Trophoblast cell (in vitro differentiated cells and primary cell): ENCODE measurements around the gene SOX30.
A peak's percentile ranks its signal among the peaks of the same experiment; 100 is the strongest.

Experiments
- DNase-seq, 2 donors: peaks; one replicate each; pipeline ENCODE4 v3.0.0-alpha.2; 2016
- H2AFZ ChIP-seq: 2 replicates; pipeline ENCODE4 v1.6.1; 2013; ENCODE audit warnings: low read length, moderate library complexity, mild to moderate bottlenecking; ENCODE audit not compliant: insufficient read depth, poor library complexity
- H2AK5ac ChIP-seq: 2 replicates; pipeline ENCODE4 v1.6.1; 2013; ENCODE audit warnings: mild to moderate bottlenecking, low read length
- H2BK120ac ChIP-seq: 2 replicates; pipeline ENCODE4 v1.6.1; 2013; ENCODE audit warnings: low read length, mild to moderate bottlenecking, moderate library complexity; ENCODE audit not compliant: insufficient read depth, poor library complexity
- H2BK12ac ChIP-seq: 2 replicates; pipeline ENCODE4 v1.6.1; 2013; ENCODE audit warnings: mild to moderate bottlenecking, low read length, moderate library complexity
- H2BK5ac ChIP-seq: 2 replicates; pipeline ENCODE4 v1.6.1; 2013; ENCODE audit warnings: low read length, low read depth, moderate library complexity, mild to moderate bottlenecking; ENCODE audit not compliant: poor library complexity
- H3K14ac ChIP-seq: 2 replicates; pipeline ENCODE4 v1.6.1; 2013; ENCODE audit warnings: mild to moderate bottlenecking, low read length
- H3K18ac ChIP-seq: 2 replicates; pipeline ENCODE4 v1.6.1; 2013; ENCODE audit warnings: mild to moderate bottlenecking, low read length
- H3K23ac ChIP-seq: 2 replicates; pipeline ENCODE4 v1.6.1; 2013; ENCODE audit warnings: low read length
- H3K27ac ChIP-seq: 2 replicates; pipeline ENCODE4 v1.5.1; 2013; ENCODE audit warnings: low read depth, mild to moderate bottlenecking, inconsistent platforms, low read length, moderate library complexity
- H3K27me3 ChIP-seq: 2 replicates; pipeline ENCODE4 v1.6.1; 2013; ENCODE audit warnings: inconsistent platforms, mild to moderate bottlenecking, low read length, moderate library complexity; ENCODE audit not compliant: insufficient read depth
- H3K36me3 ChIP-seq, 2 experiments: 1 replicate in 1 of 2; 2 replicates in 1 of 2; pipeline ENCODE4 v1.6.1; 2013; ENCODE audit warnings: low read length in 2 of 2, mild to moderate bottlenecking in 2 of 2, moderate library complexity in 1 of 2; ENCODE audit not compliant: insufficient read depth in 2 of 2, control insufficient read depth in 1 of 2
- H3K4ac ChIP-seq: 2 replicates; pipeline ENCODE4 v1.6.1; 2013; ENCODE audit warnings: low read depth, mild to moderate bottlenecking, low read length, moderate library complexity
- H3K4me1 ChIP-seq, 2 experiments: 1 replicate in 1 of 2; 2 replicates in 1 of 2; pipeline ENCODE4 v1.6.1; 2013; ENCODE audit warnings: low read length in 2 of 2, mild to moderate bottlenecking in 2 of 2, moderate library complexity in 1 of 2; ENCODE audit not compliant: insufficient read depth in 2 of 2, control insufficient read depth in 1 of 2
- H3K4me2 ChIP-seq: 2 replicates; pipeline ENCODE4 v1.6.1; 2013; ENCODE audit warnings: inconsistent platforms, mild to moderate bottlenecking, low read length, moderate library complexity
- H3K4me3 ChIP-seq: 2 replicates; pipeline ENCODE4 v1.5.1; 2013; ENCODE audit warnings: mild to moderate bottlenecking, low read depth, low read length, inconsistent platforms
- H3K79me1 ChIP-seq: one replicate; pipeline ENCODE4 v1.6.1; 2013; ENCODE audit warnings: low read length
- H3K79me2 ChIP-seq: 2 replicates; pipeline ENCODE4 v1.6.1; 2013; ENCODE audit warnings: low read length, mild to moderate bottlenecking; ENCODE audit not compliant: control insufficient read depth, insufficient read depth, poor library complexity
- H3K9ac ChIP-seq: 2 replicates; pipeline ENCODE4 v1.6.1; 2013; ENCODE audit warnings: mild to moderate bottlenecking, low read length
- H3K9me3 ChIP-seq: 2 replicates; pipeline ENCODE4 v1.6.1; 2013; ENCODE audit warnings: low read depth, mild to moderate bottlenecking, control low read depth, inconsistent platforms, low read length; ENCODE audit not compliant: insufficient read depth
- H4K12ac ChIP-seq: 2 replicates; pipeline ENCODE4 v1.6.1; 2013; ENCODE audit warnings: low read depth, mild to moderate bottlenecking, low read length, moderate library complexity
- H4K8ac ChIP-seq: 2 replicates; pipeline ENCODE4 v1.6.1; 2013; ENCODE audit warnings: low read depth, mild to moderate bottlenecking, low read length, moderate library complexity
- H4K91ac ChIP-seq: one replicate; pipeline ENCODE4 v1.6.1; 2013; ENCODE audit warnings: low read depth, mild to moderate bottlenecking, low read length, moderate library complexity
- WGBS: extraction: QIAGEN DNeasy Blood & Tissue Kit; methylation state at CpG from one replicate; pipeline ENCODE4 v1.1.7; 2013; ENCODE audit warnings: missing lambda C conversion rate; ENCODE audit not compliant: insufficient read length, insufficient coverage; ENCODE audit errors: extremely low coverage; 5-methylcytosine and 5-hydroxymethylcytosine counted together

Gene SOX30

GRCh38 chr5:157606046-157606445, 46.2 kb downstream of the SOX30 start:
- H3K14ac ChIP-seq, result peak overlapping the region; percentile 87
- peak overlapping the region; percentile 17 for H3K18ac ChIP-seq
- no peak overlapping the region for H4K12ac ChIP-seq
- H3K9ac ChIP-seq, result no peak overlapping the region
- H3K27ac ChIP-seq, result no peak overlapping the region
- peak overlapping the region; percentile 14 for H2BK5ac ChIP-seq
- H3K4ac ChIP-seq, result no peak overlapping the region
- no peak overlapping the region for H2AK5ac ChIP-seq
- H3K79me2 ChIP-seq, result peaks cover 4% of the 10 kb centered on the region
- no peak overlapping the region for H4K91ac ChIP-seq
- peak overlapping the region; percentile 35 for H2BK120ac ChIP-seq
- peaks cover 28% of the 10 kb centered on the region for H3K79me1 ChIP-seq
- no CpG with 5 or more reads among the region's 2 CpGs for WGBS
- peaks cover 13 to 19% of the 10 kb centered on the region in 2 experiments for H3K4me1 ChIP-seq
- no peaks in the 10 kb centered on the region for H3K36me3 ChIP-seq
- no peak overlapping the region for H3K23ac ChIP-seq
- H3K4me3 ChIP-seq, result no peak overlapping the region
- no peaks in the 10 kb centered on the region for H3K9me3 ChIP-seq
- no peaks in the 10 kb centered on the region for H3K27me3 ChIP-seq
- peak overlapping the region; percentile 63 for H2BK12ac ChIP-seq
- peak in 1 of 2 donors; percentile 23 for DNase-seq
- no peak overlapping the region for H4K8ac ChIP-seq
- no peak overlapping the region for H3K4me2 ChIP-seq
- peak overlapping the region; percentile 54 for H2AFZ ChIP-seq

GRCh38 chr5:157603333-157604190, 48.7 kb downstream of the SOX30 start:
- Histone ChIP-seq H3K4me1 (peaks cover 9 to 18% of the 10 kb centered on the region in 2 experiments), H2BK12ac (no peak overlapping the region), H4K91ac (peak overlapping the region; percentile 24), H2AK5ac (no peak overlapping the region), H3K9ac (no peak overlapping the region), H4K12ac (no peak overlapping the region), H3K79me1 (peaks cover 19% of the 10 kb centered on the region), H3K27me3 (no peaks in the 10 kb centered on the region), H3K23ac (no peak overlapping the region), H3K36me3 (no peaks in the 10 kb centered on the region), H2BK5ac (peak overlapping the region; percentile 56), H3K4me2 (no peak overlapping the region), H3K18ac (no peak overlapping the region), H2AFZ (no peak overlapping the region), H2BK120ac (no peak overlapping the region), H3K79me2 (peaks cover 4% of the 10 kb centered on the region), H3K9me3 (no peaks in the 10 kb centered on the region), H3K4ac (no peak overlapping the region), H4K8ac (no peak overlapping the region), H3K27ac (no peak overlapping the region), H3K4me3 (no peak overlapping the region), H3K14ac (no peak overlapping the region)
- whole genome bisulfite sequencing, result no CpG with 5 or more reads among the region's 12 CpGs
- peak in 1 of 2 donors; percentile 41 for DNase-seq

GRCh38 chr5:157602505-157602904, 49.7 kb downstream of the SOX30 start:
- no peak for DNase-seq
- H4K12ac ChIP-seq, result no peak overlapping the region
- H3K4me2 ChIP-seq, result no peak overlapping the region
- H2BK5ac ChIP-seq, result no peak overlapping the region
- H2BK12ac ChIP-seq, result peak overlapping the region; percentile 34
- peaks cover 3 to 10% of the 10 kb centered on the region in 2 experiments for H3K4me1 ChIP-seq
- H4K91ac ChIP-seq, result no peak overlapping the region
- H2AFZ ChIP-seq, result no peak overlapping the region
- no peaks in the 10 kb centered on the region for H3K27me3 ChIP-seq
- no CpG with 5 or more reads among the region's 4 CpGs for WGBS
- no peak overlapping the region for H3K27ac ChIP-seq
- H4K8ac ChIP-seq, result no peak overlapping the region
- no peaks in the 10 kb centered on the region for H3K9me3 ChIP-seq
- no peak overlapping the region for H3K14ac ChIP-seq
- H3K18ac ChIP-seq, result no peak overlapping the region
- no peak overlapping the region for H2BK120ac ChIP-seq
- H3K36me3 ChIP-seq, result no peaks in the 10 kb centered on the region
- peaks cover 11% of the 10 kb centered on the region for H3K79me1 ChIP-seq
- H3K9ac ChIP-seq, result no peak overlapping the region
- no peak overlapping the region for H3K23ac ChIP-seq
- peak overlapping the region; percentile 24 for H2AK5ac ChIP-seq
- no peak overlapping the region for H3K4ac ChIP-seq
- H3K4me3 ChIP-seq, result no peak overlapping the region
- peaks cover 2% of the 10 kb centered on the region for H3K79me2 ChIP-seq

GRCh38 chr5:157600252-157600651, 52.0 kb downstream of the SOX30 start:
- peaks cover 0 to 3% of the 10 kb centered on the region in 2 experiments for H3K4me1 ChIP-seq
- H3K4me2 ChIP-seq, result no peak overlapping the region
- H3K27ac ChIP-seq, result no peak overlapping the region
- WGBS, result no CpG with 5 or more reads among the region's 1 CpG
- no peak overlapping the region for H3K4me3 ChIP-seq
- no peak overlapping the region for H3K4ac ChIP-seq
- no peak overlapping the region for H3K23ac ChIP-seq
- DNase-seq, result no peak
- no peak overlapping the region for H2AFZ ChIP-seq
- no peaks in the 10 kb centered on the region for H3K36me3 ChIP-seq
- H4K8ac ChIP-seq, result no peak overlapping the region
- H3K79me1 ChIP-seq, result peaks cover 4% of the 10 kb centered on the region
- H3K18ac ChIP-seq, result no peak overlapping the region
- peak overlapping the region; percentile 56 for H2BK12ac ChIP-seq
- no peak overlapping the region for H3K14ac ChIP-seq
- H3K9me3 ChIP-seq, result no peaks in the 10 kb centered on the region
- H3K79me2 ChIP-seq, result no peaks in the 10 kb centered on the region
- H4K91ac ChIP-seq, result no peak overlapping the region
- H2AK5ac ChIP-seq, result no peak overlapping the region
- H2BK5ac ChIP-seq, result no peak overlapping the region
- H4K12ac ChIP-seq, result no peak overlapping the region
- no peak overlapping the region for H3K9ac ChIP-seq
- H2BK120ac ChIP-seq, result no peak overlapping the region
- no peaks in the 10 kb centered on the region for H3K27me3 ChIP-seq
